Epithelial cell of proximal tubule (primary cell): ENCODE measurements around the gene PHF21B. TPM values are rescaled to one million over a fixed set of nuclear protein-coding genes. Genes with fewer than 3 reads are reported as not detected.
"Not testable (repeated sequence)": the region's sequence is repeated elsewhere in the genome, so short reads cannot be mapped to it uniquely, and the experiment has no call there.

Experiments
- DNase-seq: peaks from one replicate; pipeline ENCODE4 v3.0.0-alpha.2; 2011; ENCODE audit warnings: low read depth
- H3K4me3 ChIP-seq: 2 replicates; pipeline ENCODE4 v1.5.1; 2011; ENCODE audit warnings: low read depth, mild to moderate bottlenecking, low read length
- CTCF ChIP-seq: conservative IDR thresholded peaks from 2 replicates; pipeline ENCODE4 v1.5.1; 2012; ENCODE audit warnings: low read depth, mild to moderate bottlenecking, low read length
- total RNA-seq: library from RNA; depleted of rRNA; stranded (reverse); fragments of >200 nt; gene quantifications from 2 replicates; pipeline ENCODE4 v1.2.3, GENCODE V29; 2015

Gene PHF21B
- total RNA-seq, 1 donor from 2014 or later: 2.0 TPM

- H3K4me3 ChIP-seq: no peak overlapping the region
- DNase-seq: no peak
- TF ChIP-seq CTCF: no peak
These were observed 84.2 kb downstream of the PHF21B start for GRCh38 chr22:44925465-44926123.

- H3K4me3 ChIP-seq: no peak overlapping the region
- no peak for TF ChIP-seq CTCF
- no peak for DNase-seq
These were observed 85.1 kb downstream of the PHF21B start for GRCh38 chr22:44924710-44925109.

GRCh38 chr22:44924098-44924497, 85.7 kb downstream of the PHF21B start:
- H3K4me3 ChIP-seq: no peak overlapping the region
- DNase-seq: no peak
- no peak for TF ChIP-seq CTCF

- H3K4me3 ChIP-seq, DNase-seq: not testable (repeated sequence)
These were observed 88.0 kb downstream of the PHF21B start for GRCh38 chr22:44921766-44922165.

- DNase-seq: no peak
- H3K4me3 ChIP-seq: no peak overlapping the region
- no peak for TF ChIP-seq CTCF
These were observed 89.6 kb downstream of the PHF21B start for GRCh38 chr22:44920183-44920582.

GRCh38 chr22:44919691-44920090, 90.1 kb downstream of the PHF21B start:
- no peak for DNase-seq
- H3K4me3 ChIP-seq: no peak overlapping the region
- TF ChIP-seq CTCF: no peak

- H3K4me3 ChIP-seq: no peak overlapping the region
- DNase-seq: no peak
- TF ChIP-seq CTCF: no peak
These were observed 90.8 kb downstream of the PHF21B start for GRCh38 chr22:44918925-44919392.
